NT2/D1 (cell line): Measurements from ENCODE around the gene KCNJ13.

ENCODE experiments used
- SUZ12 ChIP-seq: IDR thresholded peaks from 2 replicates; pipeline ENCODE4 v1.6.1; 2011; ENCODE audit not compliant: insufficient read length, insufficient read depth; ENCODE audit errors: extremely low read depth
- YY1 ChIP-seq: IDR thresholded peaks from 2 replicates; pipeline ENCODE4 v1.6.1; 2011; ENCODE audit not compliant: insufficient read length, insufficient read depth

DNA sequence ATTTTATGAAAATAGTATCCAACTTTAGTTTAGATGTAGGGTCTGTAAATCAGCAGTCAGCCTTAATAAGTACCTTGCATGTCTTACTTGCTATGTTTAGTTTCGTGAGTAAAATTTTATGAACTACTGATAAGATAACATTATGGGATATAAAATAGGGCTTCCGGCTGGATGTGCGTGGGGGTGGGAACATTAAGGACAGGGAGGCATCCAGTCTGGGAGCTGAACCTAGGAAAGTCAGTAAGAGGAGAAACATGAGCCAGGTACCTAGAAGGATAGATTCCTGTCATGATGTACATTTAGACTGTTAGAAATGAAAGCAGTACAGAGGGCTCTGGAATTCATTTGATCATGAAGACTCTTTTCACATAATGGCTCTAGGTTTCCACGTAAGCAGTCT, 12.7 kb upstream of the KCNJ13 start:
- TF ChIP-seq YY1 (no peak), SUZ12 (no peak)
